CD14-positive monocyte (primary cell): ENCODE measurements around the gene PELI2. TPM values are rescaled to one million over a fixed set of nuclear protein-coding genes. Genes with fewer than 3 reads are reported as not detected.

Experiments used
- DNase-seq, 3 donors: peaks; one replicate each; pipeline ENCODE4 v3.0.0-alpha.2; 2011 to 2022
- H2AFZ ChIP-seq: 2 replicates; pipeline ENCODE4 v1.6.0; 2012; ENCODE audit warnings: mild to moderate bottlenecking, low read depth, low read length, inconsistent platforms; ENCODE audit not compliant: insufficient read depth, poor library complexity, severe bottlenecking
- H3K27ac ChIP-seq, 2 donors: 1 replicate in 1 of 2; 2 replicates in 1 of 2; pipeline ENCODE4 v1.5.1; 2012 to 2013; ENCODE audit warnings: low read length in 2 of 2, control low read depth in 1 of 2, inconsistent platforms in 1 of 2, low read depth in 1 of 2, mild to moderate bottlenecking in 1 of 2
- H3K27me3 ChIP-seq, 2 donors: one replicate each; pipeline versions ENCODE4 v1.6.0 to v1.6.1; 2011 to 2013; ENCODE audit warnings: low read length in 2 of 2; ENCODE audit not compliant: control insufficient read depth in 2 of 2, insufficient read depth in 2 of 2
- H3K36me3 ChIP-seq, 2 donors: replicated peaks in 1 of 2; 1 replicate in 1 of 2; 2 replicates in 1 of 2; pipeline versions ENCODE4 v1.5.1 to v1.6.1; 2012 to 2013; ENCODE audit warnings: low read length in 2 of 2, control low read depth in 1 of 2, inconsistent platforms in 1 of 2, mild to moderate bottlenecking in 1 of 2; ENCODE audit not compliant: insufficient read depth in 2 of 2, control insufficient read depth in 1 of 2
- H3K4me1 ChIP-seq, 2 donors: 1 replicate in 1 of 2; 2 replicates in 1 of 2; pipeline versions ENCODE4 v1.5.1 to v1.6.1; 2012 to 2013; ENCODE audit warnings: low read length in 2 of 2, control low read depth in 1 of 2, inconsistent platforms in 1 of 2, mild to moderate bottlenecking in 1 of 2, moderate library complexity in 1 of 2; ENCODE audit not compliant: insufficient read depth in 2 of 2, control insufficient read depth in 1 of 2
- H3K4me2 ChIP-seq: replicated peaks from 2 replicates; pipeline ENCODE3; 2012; ENCODE audit warnings: low read length, moderate library complexity, mild to moderate bottlenecking; ENCODE audit not compliant: poor library complexity, severe bottlenecking; ENCODE audit errors: extremely low read depth
- H3K4me3 ChIP-seq, 3 experiments: fragments of 200-600 bp in 1 of 3; sonication (generic) in 1 of 3; replicated peaks in 1 of 3; 1 replicate in 2 of 3; 2 replicates in 1 of 3; pipeline ENCODE4 v1.5.1; 2011 to 2013; ENCODE audit warnings: low read length in 3 of 3, mild to moderate bottlenecking in 3 of 3, control low read depth in 2 of 3, low read depth in 2 of 3, inconsistent platforms in 1 of 3, moderate library complexity in 1 of 3
- H3K79me2 ChIP-seq: 2 replicates; pipeline ENCODE4 v1.6.0; 2012; ENCODE audit warnings: mild to moderate bottlenecking, control low read depth, inconsistent platforms, low read length, moderate library complexity; ENCODE audit not compliant: insufficient read depth
- H3K9ac ChIP-seq: 2 replicates; pipeline ENCODE4 v1.6.0; 2017; ENCODE audit warnings: low read length, mild to moderate bottlenecking; ENCODE audit not compliant: insufficient read depth, poor library complexity, severe bottlenecking
- H3K9me3 ChIP-seq, 2 donors: replicated peaks in 1 of 2; 1 replicate in 1 of 2; 2 replicates in 1 of 2; pipeline versions ENCODE4 v1.5.1 to v1.6.1; 2012 to 2013; ENCODE audit warnings: low read length in 2 of 2, control low read depth in 1 of 2; ENCODE audit not compliant: control insufficient read depth in 1 of 2, insufficient read depth in 1 of 2
- H4K20me1 ChIP-seq: 2 replicates; pipeline ENCODE4 v1.6.0; 2012; ENCODE audit warnings: mild to moderate bottlenecking, low read length, control low read depth, moderate library complexity; ENCODE audit not compliant: insufficient read depth
- H3K27ac Mint-ChIP-seq, 7 donors: one replicate each; pipeline ENCODE4 v1.8.0; 2020; ENCODE audit warnings: mild to moderate bottlenecking in 7 of 7, mixed read lengths in 7 of 7, moderate library complexity in 6 of 7, inconsistent platforms in 2 of 7
- H3K27me3 Mint-ChIP-seq, 3 donors: one replicate each; pipeline ENCODE4 v1.8.0; 2021 to 2022; ENCODE audit warnings: low read depth in 3 of 3, mild to moderate bottlenecking in 3 of 3, mixed read lengths in 3 of 3, moderate library complexity in 3 of 3, inconsistent platforms in 1 of 3
- H3K36me3 Mint-ChIP-seq, 2 donors: one replicate each; pipeline ENCODE4 v1.8.0; 2020; ENCODE audit warnings: mixed read lengths in 2 of 2, inconsistent platforms in 1 of 2, mild to moderate bottlenecking in 1 of 2
- H3K4me1 Mint-ChIP-seq: one replicate; pipeline ENCODE4 v1.8.0; 2020; ENCODE audit warnings: mild to moderate bottlenecking, mixed read lengths
- H3K4me3 Mint-ChIP-seq, 2 donors: one replicate each; pipeline ENCODE4 v1.8.0; 2020; ENCODE audit warnings: mild to moderate bottlenecking in 2 of 2, mixed read lengths in 2 of 2, moderate library complexity in 1 of 2
- H3K9me3 Mint-ChIP-seq, 7 donors: one replicate each; pipeline ENCODE4 v1.8.0; 2020 to 2022; ENCODE audit warnings: mixed read lengths in 7 of 7, mild to moderate bottlenecking in 6 of 7, moderate library complexity in 6 of 7, inconsistent platforms in 2 of 7
- CTCF ChIP-seq: fragments of 200-600 bp; IDR thresholded peaks from one replicate; pipeline ENCODE4 v1.8.0; 2022; ENCODE audit warnings: antibody characterized with exemption, mild to moderate bottlenecking
- WGBS: methylation state at CpG from one replicate; pipeline ENCODE4 v1.1.5; 2013; ENCODE audit warnings: missing lambda C conversion rate; ENCODE audit not compliant: insufficient coverage; 5-methylcytosine and 5-hydroxymethylcytosine counted together
- intact Hi-C, 2 donors: fragments of 100-400 bp; cut with micrococcal nuclease; formaldehyde crosslinking; loops; one replicate each; pipeline versions ENCODE4 v1.15.0 to v1.15.1; 2023
- polyA plus RNA-seq, 3 donors: library from polyadenylated mRNA; depleted of rRNA in 1 of 3; unstranded in 2 of 3; stranded (reverse) in 1 of 3; fragments of 300-500 nt in 2 of 3; fragments of >200 nt in 1 of 3; fragmentation: Illumina TruSeq in 2 of 3; gene quantifications; 1 replicate in 2 of 3; 2 replicates in 1 of 3; pipeline ENCODE4 v1.2.3, GENCODE V29; 2012 to 2021

PELI2 gene
- polyA plus RNA-seq, 3 donors = 10.1 to 35.8 (median 12.5) TPM

- no peak overlapping the region for H3K4me2 ChIP-seq
- no peak overlapping the region for H3K9ac ChIP-seq
- peaks cover 22 to 26% of the 10 kb centered on the region in 2 donors for H3K36me3 Mint-ChIP-seq
- peak; percentile 55 to 61 (median 60) for DNase-seq
- WGBS = 0% methylated on average over 1 of the region's 5 CpGs
- H3K27ac ChIP-seq = peak overlapping the region in 1 of 2 donors; percentile 65
- H3K36me3 ChIP-seq = peaks cover 0 to 13% of the 10 kb centered on the region in 2 donors
- peaks cover 9 to 15% of the 10 kb centered on the region in 2 donors for H3K4me1 ChIP-seq
- no peaks in the 10 kb centered on the region for H3K9me3 Mint-ChIP-seq
- H3K79me2 ChIP-seq = peaks cover 40% of the 10 kb centered on the region
- H3K4me3 ChIP-seq = no peak overlapping the region
- intact Hi-C loops = no loop called here
- peaks cover 33% of the 10 kb centered on the region for H3K4me1 Mint-ChIP-seq
- H3K27me3 ChIP-seq = no peaks in the 10 kb centered on the region
- no peaks in the 10 kb centered on the region for H3K9me3 ChIP-seq
- no peak overlapping the region for H3K4me3 Mint-ChIP-seq
- TF ChIP-seq CTCF = no peak
- H3K27ac Mint-ChIP-seq = peak overlapping the region; percentile 51 to 87 (median 78)
- H4K20me1 ChIP-seq = peaks cover 100% of the 10 kb centered on the region
- no peak overlapping the region for H2AFZ ChIP-seq
- no peaks in the 10 kb centered on the region for H3K27me3 Mint-ChIP-seq
Measured at GRCh38 chr14:56244138-56244789, 126.1 kb downstream of the PELI2 start.

DNA sequence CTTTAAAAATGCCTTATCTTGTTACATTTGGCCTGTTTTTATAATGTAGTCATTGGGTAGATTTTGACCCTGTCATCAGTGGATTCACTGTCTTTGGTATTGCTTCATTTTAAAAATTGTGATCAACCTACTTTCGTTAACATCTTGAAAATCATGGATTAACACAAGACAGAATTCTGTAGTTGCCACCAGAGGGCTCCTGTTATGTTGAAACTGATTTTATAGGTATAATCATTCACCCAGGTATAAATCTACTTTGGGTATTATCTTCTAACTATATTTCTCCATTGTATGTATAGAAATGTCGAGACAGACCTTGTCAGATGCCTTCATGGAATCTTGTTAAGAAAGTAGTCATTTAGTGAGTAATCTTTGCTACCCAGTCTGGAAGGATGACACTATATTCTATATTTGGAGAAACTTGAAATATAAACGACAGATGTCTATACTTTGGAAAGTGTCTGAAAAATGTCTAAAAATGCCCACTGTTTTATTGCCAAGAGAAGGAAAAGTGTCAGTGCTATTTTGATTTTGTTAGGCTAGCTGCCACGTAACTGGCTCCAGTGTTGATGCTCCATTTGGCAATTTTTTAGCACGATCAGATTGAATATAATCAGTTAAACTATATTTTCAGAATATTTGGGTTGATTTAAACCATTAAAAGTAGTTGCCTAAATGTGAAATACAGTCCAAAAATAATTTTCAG, 129.4 kb downstream of the PELI2 start:
- Histone ChIP-seq H3K4me3 (no peak overlapping the region), H2AFZ (no peak overlapping the region), H3K27ac (no peak overlapping the region), H3K4me2 (no peak overlapping the region), H3K36me3 (peaks cover 6 to 28% of the 10 kb centered on the region in 2 donors), H4K20me1 (peaks cover 97% of the 10 kb centered on the region), H3K9me3 (no peaks in the 10 kb centered on the region), H3K9ac (no peak overlapping the region), H3K4me1 (peaks cover 9 to 15% of the 10 kb centered on the region in 2 donors), H3K27me3 (no peaks in the 10 kb centered on the region), H3K79me2 (peaks cover 30% of the 10 kb centered on the region)
- Mint-ChIP-seq H3K4me1 (peaks cover 22% of the 10 kb centered on the region), H3K36me3 (peaks cover 20 to 33% of the 10 kb centered on the region in 2 donors), H3K27ac (no peak overlapping the region), H3K27me3 (no peaks in the 10 kb centered on the region), H3K4me3 (no peak overlapping the region), H3K9me3 (peaks cover 0 to 4% (median 2%) of the 10 kb centered on the region in 7 donors)
- no peak for DNase-seq
- WGBS = no CpG with 5 or more reads among the region's 5 CpGs
- TF ChIP-seq CTCF = no peak
- intact Hi-C loops = no loop called here
